Small intestine (tissue), 7 donors: Measurements from ENCODE around the gene PTPRK. TPM values are rescaled to one million over a fixed set of nuclear protein-coding genes. Genes with fewer than 3 reads are reported as not detected.

Experiments
- DNase-seq, 2 donors: peaks; one replicate each; pipeline versions ENCODE4 v3.0.0 to v3.0.0-alpha.2; 2013
- FAIRE-seq: peaks from 2 replicates; lab custom pipeline; 2012; peaks lifted over from hg19 to GRCh38; lab: Jason Lieb, UNC
- H3K27ac ChIP-seq, 3 donors: one replicate each; pipeline ENCODE4 v1.5.1; 2013; ENCODE audit warnings: low read length in 2 of 3, mild to moderate bottlenecking in 2 of 3, control low read depth in 1 of 3, inconsistent platforms in 1 of 3, low read depth in 1 of 3, moderate library complexity in 1 of 3
- H3K27me3 ChIP-seq, 3 donors: one replicate each; pipeline ENCODE4 v1.6.1; 2013; ENCODE audit warnings: low read length in 3 of 3, inconsistent platforms in 1 of 3; ENCODE audit not compliant: control insufficient read depth in 3 of 3, insufficient read depth in 3 of 3
- H3K36me3 ChIP-seq, 3 donors: one replicate each; pipeline ENCODE4 v1.6.1; 2013; ENCODE audit warnings: low read length in 3 of 3, inconsistent platforms in 1 of 3, low read depth in 1 of 3, mild to moderate bottlenecking in 1 of 3, moderate library complexity in 1 of 3; ENCODE audit not compliant: control insufficient read depth in 3 of 3, insufficient read depth in 2 of 3
- H3K4me1 ChIP-seq, 3 donors: one replicate each; pipeline ENCODE4 v1.6.1; 2013; ENCODE audit warnings: low read length in 2 of 3, inconsistent platforms in 1 of 3, low read depth in 1 of 3, mild to moderate bottlenecking in 1 of 3, moderate library complexity in 1 of 3; ENCODE audit not compliant: control insufficient read depth in 3 of 3, insufficient read depth in 2 of 3
- H3K4me3 ChIP-seq, 3 donors: one replicate each; pipeline ENCODE4 v1.5.1; 2013; ENCODE audit warnings: low read length in 3 of 3, control low read depth in 1 of 3, inconsistent platforms in 1 of 3, low read depth in 1 of 3, mild to moderate bottlenecking in 1 of 3, moderate library complexity in 1 of 3
- H3K9me3 ChIP-seq, 2 donors: one replicate each; pipeline ENCODE4 v1.6.1; 2013; ENCODE audit warnings: low read depth in 1 of 2, low read length in 1 of 2; ENCODE audit not compliant: control insufficient read depth in 2 of 2, insufficient read depth in 1 of 2
- whole genome bisulfite sequencing, 3 donors: extraction: QIAGEN DNeasy Blood & Tissue Kit; methylation state at CpG; one replicate each; pipeline ENCODE4 v1.1.7; 2013; 5-methylcytosine and 5-hydroxymethylcytosine counted together
- polyA plus RNA-seq, 4 donors: library from polyadenylated mRNA; stranded (reverse) in 3 of 4; unstranded in 1 of 4; fragments of 200-250 nt in 3 of 4; fragments of 120-200 nt in 1 of 4; gene quantifications; one replicate each; pipeline versions ENCODE4 v1.2.1 to v1.2.3, GENCODE V29; 2013
- donor health status: healthy with polysubstance abuse.
- donor health status: control.
- donor health status: control.
- donor health status: Bipolar disorder and iron deficiency.
- donor health status: healthy.

The PTPRK gene
- polyA plus RNA-seq, 4 donors, result 15.9 to 72.5 (median 20.6) TPM

- Histone ChIP-seq H3K4me3 (no peak overlapping the region), H3K9me3 (no peaks in the 10 kb centered on the region), H3K36me3 (peaks cover 0 to 5% (median 0%) of the 10 kb centered on the region in 3 donors), H3K27me3 (no peaks in the 10 kb centered on the region), H3K4me1 (no peaks in the 10 kb centered on the region), H3K27ac (no peak overlapping the region)
- WGBS, 3 donors, result 71 to 89% (median 86%) methylated on average over 3 of the region's 3 CpGs
- FAIRE-seq (no peak), DNase-seq (no peak)
Observed at GRCh38 chr6:128240024-128240428, 280.4 kb downstream of the PTPRK start.

DNA sequence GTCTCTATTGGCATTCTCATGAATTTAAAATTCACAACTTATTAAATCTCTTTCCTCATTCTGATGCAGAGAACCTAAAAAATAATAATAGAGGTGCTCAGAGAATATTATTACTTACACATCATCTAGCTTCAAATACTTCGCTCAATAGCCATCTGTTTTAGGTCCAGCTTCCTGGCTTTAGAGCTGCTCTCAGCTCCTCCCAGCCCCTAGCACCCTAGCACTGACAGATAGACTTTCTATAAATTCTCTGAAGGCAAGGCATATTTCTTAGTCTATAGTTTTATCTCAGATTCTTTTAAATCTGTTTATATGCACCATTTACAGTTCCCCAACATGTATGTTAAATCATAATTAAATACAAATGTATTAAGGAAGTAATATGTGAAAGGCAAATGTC is 281.3 kb downstream of the PTPRK start:
- Histone ChIP-seq H3K4me3 (no peak overlapping the region), H3K36me3 (peaks cover 0 to 5% (median 0%) of the 10 kb centered on the region in 3 donors), H3K4me1 (no peaks in the 10 kb centered on the region), H3K27ac (no peak overlapping the region), H3K27me3 (no peaks in the 10 kb centered on the region), H3K9me3 (no peaks in the 10 kb centered on the region)
- FAIRE-seq, result no peak
- DNase-seq, result no peak
- WGBS, 3 donors, result 89 to 93% (median 89%) methylated on average over 1 of the region's 1 CpG

DNA sequence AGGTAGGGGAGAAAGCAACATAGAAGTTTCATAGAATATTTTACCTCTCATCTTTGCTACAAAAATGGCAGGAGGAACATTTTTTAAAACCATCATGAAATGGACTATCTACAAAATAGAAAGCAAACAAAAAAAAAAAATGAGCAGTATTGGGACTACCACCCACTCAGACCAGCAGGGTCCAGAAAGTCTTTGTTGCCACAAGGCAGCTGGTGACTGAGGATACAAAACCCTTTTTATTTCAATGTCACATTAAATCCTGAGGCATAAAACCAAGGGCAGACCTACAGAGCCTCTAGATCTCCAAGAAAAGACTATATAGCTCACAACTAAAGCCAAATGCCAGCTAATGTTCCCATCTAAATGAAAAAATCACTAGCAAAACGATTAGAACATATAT is 282.2 kb downstream of the PTPRK start:
- Histone ChIP-seq H3K9me3 (no peaks in the 10 kb centered on the region), H3K27me3 (no peaks in the 10 kb centered on the region), H3K4me3 (no peak overlapping the region), H3K36me3 (peaks cover 0 to 10% (median 0%) of the 10 kb centered on the region in 3 donors), H3K4me1 (no peaks in the 10 kb centered on the region), H3K27ac (no peak overlapping the region)
- 78 to 82% (median 78%) methylated on average over 1 of the region's 1 CpG for WGBS, 3 donors
- FAIRE-seq (no peak), DNase-seq (no peak)

DNA sequence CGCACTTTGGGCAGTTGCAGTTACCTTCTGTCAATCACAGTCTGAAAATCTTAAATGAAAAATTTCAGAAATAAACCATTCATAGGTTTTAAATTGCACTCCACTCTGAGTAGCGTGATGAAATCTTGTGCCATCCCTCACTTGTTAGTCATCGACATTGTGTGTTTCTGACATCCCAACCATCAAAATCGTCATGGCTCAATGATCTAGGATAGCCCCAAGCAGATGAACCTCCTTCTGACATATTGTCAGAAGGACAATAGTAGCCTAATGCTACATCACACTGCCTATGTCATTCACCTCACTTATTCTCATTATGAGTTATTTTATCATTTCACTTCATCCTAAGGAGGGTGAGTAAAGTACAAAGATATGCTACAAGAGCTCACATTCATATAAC is 284.8 kb downstream of the PTPRK start:
- Histone ChIP-seq H3K27ac (peak overlapping the region in 1 of 3 donors; percentile 4), H3K4me1 (peaks cover 0 to 4% (median 2%) of the 10 kb centered on the region in 3 donors), H3K36me3 (peaks cover 0 to 10% (median 0%) of the 10 kb centered on the region in 3 donors), H3K4me3 (no peak overlapping the region), H3K9me3 (no peaks in the 10 kb centered on the region), H3K27me3 (no peaks in the 10 kb centered on the region)
- WGBS, 3 donors, result 82 to 91% (median 90%) methylated on average over 4 of the region's 4 CpGs
- FAIRE-seq, result no peak
- DNase-seq, result peak in 1 of 2 donors; percentile 43

DNA sequence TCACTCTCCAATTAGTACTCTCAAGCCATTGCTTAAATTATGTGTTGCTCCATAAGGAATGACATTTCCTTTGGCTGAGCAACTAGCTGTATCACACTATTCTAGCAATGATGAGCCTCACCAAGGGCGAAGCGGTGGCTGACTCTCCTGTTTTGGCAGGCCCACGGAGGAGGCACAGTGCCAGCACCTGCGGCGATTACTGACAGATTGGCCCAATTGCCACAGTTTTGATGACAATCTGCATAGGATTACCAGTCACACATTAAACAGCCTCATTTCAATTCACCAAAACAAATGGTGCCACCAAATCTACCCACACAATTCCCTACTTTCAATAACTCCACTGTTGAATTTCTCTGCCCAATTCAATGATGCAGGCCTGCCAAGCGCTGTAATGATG is 286.9 kb downstream of the PTPRK start:
- H3K36me3 ChIP-seq, result peaks cover 0 to 7% (median 0%) of the 10 kb centered on the region in 3 donors
- H3K27ac ChIP-seq, result no peak overlapping the region
- peaks cover 2 to 13% (median 2%) of the 10 kb centered on the region in 3 donors for H3K4me1 ChIP-seq
- no peak for FAIRE-seq
- no peaks in the 10 kb centered on the region for H3K27me3 ChIP-seq
- no peak overlapping the region for H3K4me3 ChIP-seq
- WGBS, 3 donors, result 94 to 96% (median 94%) methylated on average over 6 of the region's 6 CpGs
- H3K9me3 ChIP-seq, result no peaks in the 10 kb centered on the region
- no peak for DNase-seq

GRCh38 chr6:128230267-128230989 is 290.0 kb downstream of the PTPRK start:
- peak overlapping the region; percentile 46 to 90 (median 83) for H3K27ac ChIP-seq
- H3K4me3 ChIP-seq, result no peak overlapping the region
- peak; percentile 76 to 95 for DNase-seq
- H3K9me3 ChIP-seq, result no peaks in the 10 kb centered on the region
- WGBS, 3 donors, result 19 to 67% (median 44%) methylated on average over 7 of the region's 7 CpGs
- peak; percentile 96 for FAIRE-seq
- peaks cover 2 to 13% (median 2%) of the 10 kb centered on the region in 3 donors for H3K4me1 ChIP-seq
- peaks cover 0 to 7% (median 0%) of the 10 kb centered on the region in 3 donors for H3K36me3 ChIP-seq
- no peaks in the 10 kb centered on the region for H3K27me3 ChIP-seq

DNA sequence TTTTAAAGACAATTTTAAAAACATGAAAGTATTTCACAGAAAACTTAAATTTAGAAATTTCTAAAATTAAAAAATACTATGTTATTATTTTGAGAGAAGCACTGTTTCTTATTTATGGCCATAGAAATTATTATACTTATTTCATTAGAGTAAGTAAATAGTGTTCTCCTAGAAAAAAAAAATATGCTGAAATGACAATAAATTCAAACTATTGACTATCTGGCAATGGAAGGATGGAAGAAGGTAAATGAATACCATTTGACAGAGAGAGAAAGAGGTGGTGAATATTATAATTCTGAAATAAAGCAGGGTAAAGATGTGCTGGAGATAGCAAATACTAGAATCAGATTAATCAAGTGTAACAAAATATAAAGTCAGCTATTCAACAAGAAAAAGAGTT is 294.8 kb downstream of the PTPRK start:
- H3K27me3 ChIP-seq, result no peaks in the 10 kb centered on the region
- FAIRE-seq, result peak; percentile 74
- H3K4me3 ChIP-seq, result no peak overlapping the region
- no peak for DNase-seq
- peaks cover 0 to 15% (median 2%) of the 10 kb centered on the region in 3 donors for H3K4me1 ChIP-seq
- no peaks in the 10 kb centered on the region for H3K9me3 ChIP-seq
- H3K36me3 ChIP-seq, result no peaks in the 10 kb centered on the region
- no peak overlapping the region for H3K27ac ChIP-seq

DNA sequence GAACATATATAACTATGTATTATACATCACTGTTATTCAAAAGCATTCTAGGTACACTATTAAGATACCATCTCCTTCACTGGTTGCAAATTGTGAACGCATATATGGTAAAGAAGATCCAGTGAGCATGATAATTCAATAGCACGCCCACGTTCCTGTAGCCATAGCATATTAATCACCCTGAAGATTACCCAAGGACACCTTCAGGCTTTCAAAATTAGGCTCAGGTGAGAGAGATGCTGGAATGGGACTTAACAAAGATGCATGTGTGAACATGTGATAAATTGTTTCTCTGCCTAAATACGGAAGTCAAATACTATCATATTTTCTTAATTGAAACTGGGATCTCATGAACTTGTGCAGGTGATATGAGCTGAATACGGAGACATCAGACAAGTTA is 303.5 kb downstream of the PTPRK start:
- H3K9me3 ChIP-seq, result no peaks in the 10 kb centered on the region
- 95 to 97% (median 95%) methylated on average over 5 of the region's 5 CpGs for WGBS, 3 donors
- peaks cover 0 to 5% (median 1%) of the 10 kb centered on the region in 3 donors for H3K36me3 ChIP-seq
- H3K4me3 ChIP-seq, result no peak overlapping the region
- FAIRE-seq (no peak), DNase-seq (no peak)
- H3K4me1 ChIP-seq, result no peaks in the 10 kb centered on the region
- H3K27me3 ChIP-seq, result no peaks in the 10 kb centered on the region
- no peak overlapping the region for H3K27ac ChIP-seq
